Esophagus muscularis mucosa (tissue), 4 donors: ENCODE results near the gene RDH14. TPM values are rescaled to one million over a fixed set of nuclear protein-coding genes. Genes with fewer than 3 reads are reported as not detected.

Experiments used
- DNase-seq: peaks from one replicate; pipeline ENCODE4 v3.0.0-alpha.2; 2017; ENCODE audit errors: extremely low spot score
- H3K27ac ChIP-seq, 4 donors: fragments of 200-600 bp; sonication (generic); replicated peaks in 1 of 4; 1 replicate in 3 of 4; 2 replicates in 1 of 4; pipeline ENCODE4 v1.5.1; 2016 to 2019; ENCODE audit warnings: mild to moderate bottlenecking in 1 of 4
- H3K27me3 ChIP-seq, 4 donors: fragments of 200-600 bp; sonication (generic); one replicate each; pipeline versions ENCODE4 v1.5.1 to v1.6.0; 2016 to 2019
- H3K36me3 ChIP-seq, 4 donors: fragments of 200-600 bp; sonication (generic); one replicate each; pipeline ENCODE4 v1.5.1; 2016 to 2019
- H3K4me1 ChIP-seq, 4 donors: fragments of 200-600 bp; sonication (generic); one replicate each; pipeline ENCODE4 v1.5.1; 2016 to 2019
- H3K4me3 ChIP-seq, 4 donors: fragments of 200-600 bp; sonication (generic); 1 replicate in 2 of 4; 2 replicates in 2 of 4; pipeline ENCODE4 v1.5.1; 2016 to 2019; ENCODE audit warnings: mild to moderate bottlenecking in 4 of 4, moderate library complexity in 1 of 4
- H3K9me3 ChIP-seq, 4 donors: fragments of 200-600 bp; sonication (generic); 1 replicate in 3 of 4; 2 replicates in 1 of 4; pipeline ENCODE4 v1.5.1; 2016 to 2019
- CTCF ChIP-seq, 3 experiments: fragments of 200-600 bp in 2 of 3; fragments of 450-650 bp in 1 of 3; sonication (generic) in 2 of 3; IDR thresholded peaks; one replicate each; pipeline ENCODE4 v1.5.1; 2017 to 2019; ENCODE audit warnings: antibody characterized with exemption in 3 of 3, mild to moderate bottlenecking in 2 of 3, moderate library complexity in 1 of 3
- EP300 ChIP-seq: sonication (generic); formaldehyde crosslinking; IDR thresholded peaks from one replicate; pipeline ENCODE4 v1.6.1; 2017; ENCODE audit warnings: antibody characterized with exemption
- POLR2A ChIP-seq: fragments of 450-650 bp; IDR thresholded peaks from one replicate; pipeline ENCODE4 v1.6.1; 2017; ENCODE audit warnings: antibody characterized with exemption, moderate library complexity, mild to moderate bottlenecking, low read depth
- POLR2AphosphoS5 ChIP-seq, 2 donors: sonication (generic); formaldehyde crosslinking; IDR thresholded peaks; one replicate each; pipeline ENCODE4 v1.6.1; 2017; ENCODE audit warnings: antibody characterized with exemption in 2 of 2
- WGBS: methylation state at CpG from one replicate; pipeline ENCODE4 v1.1.5; 2018; 5-methylcytosine and 5-hydroxymethylcytosine counted together
- intact Hi-C: fragments of 100-400 bp; cut with DNase I; formaldehyde crosslinking; loops from one replicate; pipeline ENCODE4 v1.15.1; 2023
- total RNA-seq, 4 donors: library from RNA; depleted of rRNA; stranded (reverse); fragments of >200 nt; gene quantifications; one replicate each; pipeline versions ENCODE4 v1.1.0 to v1.2.1, GENCODE V29; 2016

Gene RDH14
- total RNA-seq, 4 donors from 2014 or later = 56.9 to 72.2 (median 65.1) TPM

- no peaks in the 10 kb centered on the region for H3K9me3 ChIP-seq
- DNase-seq = no peak
- H3K4me1 ChIP-seq = no peaks in the 10 kb centered on the region
- WGBS = 96% methylated on average over 1 of the region's 1 CpG
- no peak within 1 kb of the TSS for H3K4me3 ChIP-seq
- no peak for TF ChIP-seq EP300
- TF ChIP-seq POLR2A = no peak
- TF ChIP-seq POLR2AphosphoS5 (IDR thresholded peaks at IDR 0.05) = no peak
- TF ChIP-seq CTCF (IDR thresholded peaks at IDR 0.05) = no peak
- no peaks in the 10 kb centered on the region for H3K27me3 ChIP-seq
- intact Hi-C loops = no loop called here
- no peak within 1 kb of the TSS for H3K27ac ChIP-seq
- no peaks in the 10 kb centered on the region for H3K36me3 ChIP-seq
These were observed 28.9 kb upstream of the RDH14 start, which contains the start of gene NT5C1B for GRCh38 chr2:18589354-18589753. NT5C1B (minus strand) TSS chr2:18589569; CDS start chr2:18589468, 101 bp downstream.

- H3K27ac ChIP-seq = no peak overlapping the region
- no peaks in the 10 kb centered on the region for H3K27me3 ChIP-seq
- H3K4me3 ChIP-seq = no peak overlapping the region
- TF ChIP-seq POLR2AphosphoS5 (IDR thresholded peaks at IDR 0.05) = no peak
- no peak for TF ChIP-seq EP300
- TF ChIP-seq POLR2A = no peak
- no peak for TF ChIP-seq CTCF (IDR thresholded peaks at IDR 0.05)
- no peak for DNase-seq
- intact Hi-C loops = no loop called here
- no peaks in the 10 kb centered on the region for H3K9me3 ChIP-seq
- H3K4me1 ChIP-seq = no peaks in the 10 kb centered on the region
- H3K36me3 ChIP-seq = no peaks in the 10 kb centered on the region
- 100% methylated on average over 1 of the region's 1 CpG for WGBS
These were observed 28.3 kb upstream of the RDH14 start for GRCh38 chr2:18588802-18589201.

- WGBS = 88% methylated on average over 1 of the region's 1 CpG
- no peaks in the 10 kb centered on the region for H3K9me3 ChIP-seq
- H3K36me3 ChIP-seq = no peaks in the 10 kb centered on the region
These were observed 27.6 kb upstream of the RDH14 start for GRCh38 chr2:18588049-18588448.

GRCh38 chr2:18585526-18585925 lies 25.1 kb upstream of the RDH14 start:
- Histone ChIP-seq H3K9me3 (no peaks in the 10 kb centered on the region), H3K36me3 (no peaks in the 10 kb centered on the region), H3K4me1 (no peaks in the 10 kb centered on the region), H3K4me3 (no peak overlapping the region), H3K27ac (no peak overlapping the region), H3K27me3 (no peaks in the 10 kb centered on the region)
- intact Hi-C loops = no loop called here
- TF ChIP-seq POLR2AphosphoS5 (IDR thresholded peaks at IDR 0.05) (no peak), CTCF (IDR thresholded peaks at IDR 0.05) (no peak), POLR2A (no peak), EP300 (no peak)
- WGBS = 95% methylated on average over 3 of the region's 3 CpGs
- DNase-seq = no peak

More at GRCh38 chr2:18588049-18588448, 27.6 kb upstream of the RDH14 start:
- TF ChIP-seq CTCF (IDR thresholded peaks at IDR 0.05) (no peak), POLR2A (no peak), POLR2AphosphoS5 (IDR thresholded peaks at IDR 0.05) (no peak), EP300 (no peak)
- H3K4me3 ChIP-seq = no peak overlapping the region
- no peaks in the 10 kb centered on the region for H3K4me1 ChIP-seq
- no peak for DNase-seq
- H3K27ac ChIP-seq = no peak overlapping the region
- no peaks in the 10 kb centered on the region for H3K27me3 ChIP-seq
- intact Hi-C loops = no loop called here

GRCh38 chr2:18584608-18584954 lies 24.1 kb upstream of the RDH14 start:
- no peak overlapping the region for H3K27ac ChIP-seq
- WGBS = 97% methylated on average over 32 of the region's 32 CpGs
- intact Hi-C loops = no loop called here

More at GRCh38 chr2:18584608-18584954, 24.1 kb upstream of the RDH14 start:
- no peak overlapping the region for H3K4me3 ChIP-seq
- TF ChIP-seq POLR2A (no peak), POLR2AphosphoS5 (IDR thresholded peaks at IDR 0.05) (no peak), EP300 (no peak), CTCF (IDR thresholded peaks at IDR 0.05) (no peak)
- no peaks in the 10 kb centered on the region for H3K27me3 ChIP-seq
- no peaks in the 10 kb centered on the region for H3K9me3 ChIP-seq
- no peaks in the 10 kb centered on the region for H3K36me3 ChIP-seq
- no peaks in the 10 kb centered on the region for H3K4me1 ChIP-seq
- no peak for DNase-seq
